Measurements from ENCODE around the gene XPR1. TPM values are rescaled to one million over a fixed set of nuclear protein-coding genes. Genes with fewer than 3 reads are reported as not detected.

The XPR1 gene
- total and polyA plus RNA-seq, 8 donors = 3.4 to 25.3 (median 13.7) TPM

DNA sequence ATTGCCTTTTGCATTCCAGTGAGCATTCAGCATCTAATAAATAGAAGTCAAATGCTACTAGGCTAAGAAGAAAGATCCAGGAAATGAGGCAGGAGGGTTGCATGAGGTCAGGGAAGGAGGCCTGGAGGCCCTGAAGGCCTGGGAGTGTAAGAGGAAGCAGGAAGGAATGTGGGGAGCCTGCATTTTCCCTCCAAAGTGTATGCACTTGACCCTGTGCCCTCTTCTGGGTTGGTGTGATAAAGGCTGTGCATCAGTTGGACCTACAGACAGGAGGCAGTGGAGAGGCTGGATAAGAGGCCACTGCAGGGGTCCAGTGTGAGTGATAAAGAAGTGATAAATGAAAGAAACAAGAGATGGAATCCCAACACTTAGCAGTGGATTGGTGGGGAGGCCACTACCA lies 301.3 kb downstream of the XPR1 start:
- intact Hi-C loops (cut with DNase I) = no loop called here
- no peak overlapping the region for H3K27ac ChIP-seq
- H3K9me3 ChIP-seq = no peaks in the 10 kb centered on the region
- H3K4me3 ChIP-seq = no peak overlapping the region
- no peak for FAIRE-seq
- no peaks in the 10 kb centered on the region for H3K36me3 ChIP-seq
- DNase-seq = no peak
- H3K27me3 ChIP-seq = no peaks in the 10 kb centered on the region
- no peaks in the 10 kb centered on the region for H3K4me1 ChIP-seq
- ATAC-seq = no peak
- TF ChIP-seq, protein P1, sequence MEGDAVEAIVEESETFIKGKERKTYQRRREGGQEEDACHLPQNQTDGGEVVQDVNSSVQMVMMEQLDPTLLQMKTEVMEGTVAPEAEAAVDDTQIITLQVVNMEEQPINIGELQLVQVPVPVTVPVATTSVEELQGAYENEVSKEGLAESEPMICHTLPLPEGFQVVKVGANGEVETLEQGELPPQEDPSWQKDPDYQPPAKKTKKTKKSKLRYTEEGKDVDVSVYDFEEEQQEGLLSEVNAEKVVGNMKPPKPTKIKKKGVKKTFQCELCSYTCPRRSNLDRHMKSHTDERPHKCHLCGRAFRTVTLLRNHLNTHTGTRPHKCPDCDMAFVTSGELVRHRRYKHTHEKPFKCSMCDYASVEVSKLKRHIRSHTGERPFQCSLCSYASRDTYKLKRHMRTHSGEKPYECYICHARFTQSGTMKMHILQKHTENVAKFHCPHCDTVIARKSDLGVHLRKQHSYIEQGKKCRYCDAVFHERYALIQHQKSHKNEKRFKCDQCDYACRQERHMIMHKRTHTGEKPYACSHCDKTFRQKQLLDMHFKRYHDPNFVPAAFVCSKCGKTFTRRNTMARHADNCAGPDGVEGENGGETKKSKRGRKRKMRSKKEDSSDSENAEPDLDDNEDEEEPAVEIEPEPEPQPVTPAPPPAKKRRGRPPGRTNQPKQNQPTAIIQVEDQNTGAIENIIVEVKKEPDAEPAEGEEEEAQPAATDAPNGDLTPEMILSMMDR (IDR thresholded peaks at IDR 0.05) = no peak

DNA sequence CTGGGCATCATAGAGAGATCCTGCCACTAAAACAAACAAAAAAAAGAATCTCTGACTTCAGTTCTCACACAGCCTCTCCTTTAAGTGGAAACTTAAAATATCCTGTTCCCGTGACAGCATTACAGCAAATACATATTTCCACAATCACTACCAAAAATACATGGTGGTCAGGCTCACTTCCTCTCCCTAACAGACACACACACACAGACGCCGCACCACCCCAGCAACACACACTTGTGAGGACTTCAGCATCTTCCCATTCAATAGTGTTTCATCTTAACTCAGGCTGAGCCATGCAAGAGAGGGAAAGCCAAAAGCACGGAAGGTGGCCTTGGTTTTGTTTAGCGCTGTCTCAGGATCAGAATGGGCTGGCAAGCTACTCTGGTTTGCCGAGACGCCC lies 302.7 kb downstream of the XPR1 start:
- Histone ChIP-seq H3K36me3 (no peaks in the 10 kb centered on the region), H3K4me3 (no peak overlapping the region), H3K27ac (no peak overlapping the region), H3K4me1 (no peaks in the 10 kb centered on the region), H3K27me3 (no peaks in the 10 kb centered on the region), H3K9me3 (no peaks in the 10 kb centered on the region)
- 70 to 72% methylated on average over 7 of the region's 7 CpGs for WGBS, 2 donors
- ATAC-seq (peak in 1 of 4 donors; percentile 64), FAIRE-seq (no peak), DNase-seq (no peak)
- TF ChIP-seq, protein P1 (IDR thresholded peaks at IDR 0.05) = no peak
- intact Hi-C loops (cut with DNase I) = no loop called here

DNA sequence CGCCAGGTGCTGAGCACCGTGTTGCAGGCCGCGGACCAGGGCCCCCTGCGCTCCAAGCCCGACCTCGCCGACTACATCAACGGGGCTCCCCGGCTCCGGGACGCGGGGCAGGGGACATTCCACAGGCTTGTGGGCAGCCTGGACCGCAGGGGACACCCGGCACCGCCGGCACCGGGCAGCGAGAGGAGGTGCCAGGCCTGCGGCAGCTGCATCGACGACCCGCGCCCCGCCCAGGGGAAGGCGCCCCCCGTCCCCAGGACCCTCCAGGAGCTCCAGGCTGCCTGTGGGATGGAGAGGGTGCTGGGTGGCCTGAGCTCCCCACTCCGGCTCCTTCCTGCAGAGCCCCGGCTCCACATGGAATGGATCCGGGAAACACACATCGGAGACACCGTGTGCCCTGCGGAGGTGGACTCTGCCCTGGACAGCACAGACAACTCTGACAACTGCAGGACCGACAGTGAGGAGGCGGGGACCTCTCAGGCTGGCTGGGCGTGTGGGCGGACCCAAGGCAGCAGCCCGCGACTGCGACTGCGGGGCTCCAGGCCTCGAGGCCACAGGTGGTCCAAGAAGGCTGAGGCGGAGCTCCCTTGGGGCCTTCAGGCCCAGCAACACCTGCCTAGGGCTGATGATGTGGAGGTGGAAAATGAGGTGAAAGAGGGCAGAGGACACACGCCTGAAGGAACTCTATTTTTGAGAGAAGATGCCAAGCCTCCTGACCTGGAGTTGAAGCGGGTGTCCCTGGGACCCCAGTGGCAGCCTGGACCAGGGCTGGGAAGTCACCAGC lies 303.7 kb downstream of the XPR1 start:
- no peaks in the 10 kb centered on the region for H3K36me3 ChIP-seq
- H3K27ac ChIP-seq = no peak overlapping the region
- FAIRE-seq (no peak), ATAC-seq (peak in 3 of 4 donors; percentile 26 to 59 (median 59)), DNase-seq (peak in 1 of 6 donors; percentile 70)
- no peaks in the 10 kb centered on the region for H3K27me3 ChIP-seq
- TF ChIP-seq, protein P1 (IDR thresholded peaks at IDR 0.05) = no peak
- no peaks in the 10 kb centered on the region for H3K9me3 ChIP-seq
- no peaks in the 10 kb centered on the region for H3K4me1 ChIP-seq
- intact Hi-C loops (cut with DNase I) = no loop called here
- whole genome bisulfite sequencing, 2 donors = 52 to 61% methylated on average over 37 to 45 of the region's 45 CpGs
- no peak overlapping the region for H3K4me3 ChIP-seq

DNA sequence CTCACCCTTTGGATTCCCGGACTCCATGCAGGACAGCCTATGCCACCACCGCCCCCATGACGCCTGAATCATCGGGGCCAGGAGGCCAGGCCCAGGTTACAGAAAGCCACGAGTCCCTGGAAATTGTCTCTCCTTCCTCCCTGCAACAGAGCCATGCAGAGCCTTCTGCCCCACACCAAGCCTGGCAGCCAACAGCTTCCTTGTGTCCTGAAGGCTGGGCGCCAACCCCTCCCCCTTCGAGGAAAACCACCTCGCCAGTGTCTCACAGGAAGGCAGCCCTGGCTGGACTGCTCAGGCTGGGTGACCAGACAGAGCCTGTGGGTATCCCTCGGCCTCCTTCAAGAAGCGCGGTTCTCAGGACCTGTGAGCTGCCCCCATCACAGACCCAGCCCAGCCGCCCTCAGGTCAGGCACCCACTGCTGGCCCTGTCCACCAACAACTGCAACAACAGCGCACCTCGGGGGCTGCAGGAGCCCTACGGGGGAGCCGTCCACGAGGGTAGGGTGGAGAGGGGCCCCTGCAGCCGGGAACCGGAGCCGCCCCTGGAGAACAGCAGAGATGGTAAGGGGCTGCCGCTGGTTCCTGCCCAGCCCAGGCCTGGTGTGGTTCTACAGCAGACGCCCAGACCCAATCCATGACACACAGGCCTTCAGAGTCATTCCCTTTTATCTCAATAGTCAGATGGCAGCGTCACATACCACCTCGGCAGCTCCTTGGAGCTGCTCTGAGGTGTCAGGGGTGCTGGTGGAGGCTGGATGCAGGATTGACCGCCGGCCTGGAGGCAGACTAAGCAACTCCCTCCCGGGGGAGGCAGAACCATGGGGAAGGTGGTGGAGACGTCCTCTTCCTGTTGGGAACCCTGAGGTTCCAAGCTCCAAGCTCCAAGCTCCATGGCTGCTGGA lies 304.5 kb downstream of the XPR1 start:
- ATAC-seq = no peak
- Histone ChIP-seq H3K9me3 (no peaks in the 10 kb centered on the region), H3K36me3 (no peaks in the 10 kb centered on the region), H3K4me3 (no peak overlapping the region), H3K27me3 (no peaks in the 10 kb centered on the region), H3K4me1 (no peaks in the 10 kb centered on the region), H3K27ac (no peak overlapping the region)
- intact Hi-C loops (cut with DNase I) = no loop called here
- WGBS, 2 donors = 85 to 87% methylated on average over 28 of the region's 28 CpGs
- TF ChIP-seq, protein P1 (IDR thresholded peaks at IDR 0.05) = no peak
- FAIRE-seq = no peak
- DNase-seq = peak in 1 of 6 donors; percentile 69

Measured in pancreas (tissue), 10 donors.